Nephron (organoid): ENCODE data around the gene UBR2.
"Not testable (repeated sequence)": the region's sequence is repeated elsewhere in the genome, so short reads cannot be mapped to it uniquely, and the experiment has no call there.

Source experiments
- H3K27ac Mint-ChIP-seq, 3 experiments: 2 replicates each; pipeline ENCODE4 v1.8.0; 2020; ENCODE audit warnings: mixed read lengths in 3 of 3, mild to moderate bottlenecking in 2 of 3, moderate library complexity in 1 of 3
- H3K27me3 Mint-ChIP-seq: 2 replicates; pipeline ENCODE4 v1.8.0; 2021; ENCODE audit warnings: low read depth, mild to moderate bottlenecking, moderate library complexity, mixed read lengths
- H3K36me3 Mint-ChIP-seq: 2 replicates; pipeline ENCODE4 v1.8.0; 2020; ENCODE audit warnings: low read depth, mixed read lengths
- H3K4me1 Mint-ChIP-seq: 2 replicates; pipeline ENCODE4 v1.8.0; 2020; ENCODE audit warnings: mixed read lengths
- H3K4me3 Mint-ChIP-seq, 3 experiments: 2 replicates each; pipeline ENCODE4 v1.8.0; 2020; ENCODE audit warnings: mild to moderate bottlenecking in 3 of 3, mixed read lengths in 3 of 3, moderate library complexity in 2 of 3
- H3K9me3 Mint-ChIP-seq: 2 replicates; pipeline ENCODE4 v1.8.0; 2020; ENCODE audit warnings: mixed read lengths
- TF ChIP-seq, protein P1 (sequence below), 3 experiments: fragments of 200-600 bp; sonication (generic); IDR thresholded peaks; one replicate each; pipeline ENCODE4 v1.5.0; 2021; ENCODE audit warnings: antibody characterized with exemption in 3 of 3; ENCODE audit not compliant: unreplicated experiment in 3 of 3

UBR2 gene

DNA sequence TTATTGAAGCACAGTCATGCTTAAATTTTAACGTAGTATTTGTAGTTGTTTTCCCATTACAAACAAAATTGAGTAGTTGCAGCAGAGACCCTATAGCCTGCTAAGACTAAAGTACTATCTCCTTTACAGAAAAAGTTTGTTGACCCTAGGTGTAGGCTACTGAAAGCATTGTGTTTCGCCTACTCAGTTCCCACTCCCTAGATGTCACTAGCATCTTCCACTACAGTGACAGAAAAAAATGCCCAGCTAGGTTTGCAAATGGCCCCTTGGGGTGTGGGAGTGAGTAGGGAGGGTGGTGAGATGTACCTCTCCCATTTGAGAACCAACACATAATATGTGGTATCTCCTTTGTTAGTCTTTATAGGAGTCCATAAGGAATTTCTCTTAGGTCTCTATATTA is 34.5 kb downstream of the UBR2 start:
- no peak overlapping the region for H3K4me3 Mint-ChIP-seq
- no peaks in the 10 kb centered on the region for H3K27me3 Mint-ChIP-seq
- no peaks in the 10 kb centered on the region for H3K9me3 Mint-ChIP-seq
- H3K4me1 Mint-ChIP-seq = no peaks in the 10 kb centered on the region
- H3K27ac Mint-ChIP-seq = no peak overlapping the region
- peaks cover 52% of the 10 kb centered on the region for H3K36me3 Mint-ChIP-seq
- TF ChIP-seq, protein P1, sequence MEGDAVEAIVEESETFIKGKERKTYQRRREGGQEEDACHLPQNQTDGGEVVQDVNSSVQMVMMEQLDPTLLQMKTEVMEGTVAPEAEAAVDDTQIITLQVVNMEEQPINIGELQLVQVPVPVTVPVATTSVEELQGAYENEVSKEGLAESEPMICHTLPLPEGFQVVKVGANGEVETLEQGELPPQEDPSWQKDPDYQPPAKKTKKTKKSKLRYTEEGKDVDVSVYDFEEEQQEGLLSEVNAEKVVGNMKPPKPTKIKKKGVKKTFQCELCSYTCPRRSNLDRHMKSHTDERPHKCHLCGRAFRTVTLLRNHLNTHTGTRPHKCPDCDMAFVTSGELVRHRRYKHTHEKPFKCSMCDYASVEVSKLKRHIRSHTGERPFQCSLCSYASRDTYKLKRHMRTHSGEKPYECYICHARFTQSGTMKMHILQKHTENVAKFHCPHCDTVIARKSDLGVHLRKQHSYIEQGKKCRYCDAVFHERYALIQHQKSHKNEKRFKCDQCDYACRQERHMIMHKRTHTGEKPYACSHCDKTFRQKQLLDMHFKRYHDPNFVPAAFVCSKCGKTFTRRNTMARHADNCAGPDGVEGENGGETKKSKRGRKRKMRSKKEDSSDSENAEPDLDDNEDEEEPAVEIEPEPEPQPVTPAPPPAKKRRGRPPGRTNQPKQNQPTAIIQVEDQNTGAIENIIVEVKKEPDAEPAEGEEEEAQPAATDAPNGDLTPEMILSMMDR (IDR thresholded peaks at IDR 0.05; ENCODE audit: unreplicated experiment in 3 of 3) = no peak

DNA sequence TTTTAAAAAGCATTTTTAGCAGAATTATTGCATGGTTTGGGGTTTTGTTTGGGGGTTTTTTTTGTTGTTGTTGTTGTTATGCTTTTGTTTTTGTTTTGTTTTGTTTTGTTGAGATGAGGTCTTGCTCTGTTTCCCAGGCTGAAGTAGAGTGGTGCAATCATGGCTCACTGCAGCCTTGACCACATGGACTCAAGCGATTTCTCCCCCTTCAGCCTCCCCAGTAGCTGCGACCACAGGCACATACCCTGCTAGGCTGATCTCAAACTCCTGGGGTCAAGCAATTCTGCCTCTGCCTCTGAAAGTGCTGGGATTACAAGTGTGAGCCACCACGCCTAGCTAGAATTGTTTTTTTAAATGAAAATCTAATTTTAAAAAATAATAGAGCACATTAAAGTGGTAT is 35.7 kb downstream of the UBR2 start:
- no peaks in the 10 kb centered on the region for H3K9me3 Mint-ChIP-seq
- peaks cover 51% of the 10 kb centered on the region for H3K36me3 Mint-ChIP-seq
- no peak overlapping the region for H3K27ac Mint-ChIP-seq
- H3K27me3 Mint-ChIP-seq = no peaks in the 10 kb centered on the region
- TF ChIP-seq, protein P1 (IDR thresholded peaks at IDR 0.05; ENCODE audit: unreplicated experiment in 3 of 3) = no peak
- no peaks in the 10 kb centered on the region for H3K4me1 Mint-ChIP-seq
- no peak overlapping the region for H3K4me3 Mint-ChIP-seq

DNA sequence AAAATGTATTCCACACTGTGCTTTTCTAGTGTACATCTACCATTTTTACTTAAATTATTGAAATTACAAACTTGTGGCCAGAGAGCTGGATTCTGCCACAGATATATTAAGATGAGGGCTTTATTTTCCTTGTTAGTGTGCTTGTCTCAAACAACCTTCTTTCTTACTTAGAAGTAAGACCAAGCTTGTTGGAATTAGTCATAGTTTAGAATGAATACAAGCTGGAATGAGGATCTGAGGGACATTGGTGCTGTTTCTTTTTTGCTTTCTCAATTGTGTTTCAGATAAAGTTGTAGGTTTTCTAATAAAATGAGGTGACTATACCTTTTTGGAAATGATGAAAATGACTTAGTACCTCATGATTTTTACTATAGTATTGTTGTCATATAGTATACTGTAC is 40.3 kb downstream of the UBR2 start:
- H3K27me3 Mint-ChIP-seq = no peaks in the 10 kb centered on the region
- peaks cover 39% of the 10 kb centered on the region for H3K36me3 Mint-ChIP-seq
- H3K4me1 Mint-ChIP-seq = no peaks in the 10 kb centered on the region
- H3K27ac Mint-ChIP-seq = no peak overlapping the region
- no peaks in the 10 kb centered on the region for H3K9me3 Mint-ChIP-seq
- TF ChIP-seq, protein P1 (IDR thresholded peaks at IDR 0.05; ENCODE audit: unreplicated experiment in 3 of 3) = no peak
- no peak overlapping the region for H3K4me3 Mint-ChIP-seq

DNA sequence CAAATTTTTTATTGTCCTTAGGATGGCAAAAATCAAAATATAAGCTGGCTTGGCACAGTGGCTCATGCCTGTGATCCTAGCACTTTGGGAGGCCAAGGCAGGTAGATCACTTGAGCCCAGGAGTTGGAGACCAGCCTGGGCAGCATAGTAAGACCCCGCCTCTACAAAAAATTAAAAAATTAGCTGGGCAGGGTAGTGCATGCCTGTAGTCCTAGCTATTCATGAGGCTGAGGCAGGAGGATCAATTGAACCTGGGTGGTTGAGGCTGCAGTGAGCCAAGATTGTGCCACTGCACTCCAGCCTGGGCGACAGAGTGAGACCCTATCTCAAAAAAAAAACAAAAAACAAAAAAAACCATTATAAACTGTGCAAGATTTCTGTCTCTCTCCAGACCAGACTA is 40.9 kb downstream of the UBR2 start:
- H3K27me3 Mint-ChIP-seq, H3K4me3 Mint-ChIP-seq, H3K4me1 Mint-ChIP-seq: not testable (repeated sequence)

DNA sequence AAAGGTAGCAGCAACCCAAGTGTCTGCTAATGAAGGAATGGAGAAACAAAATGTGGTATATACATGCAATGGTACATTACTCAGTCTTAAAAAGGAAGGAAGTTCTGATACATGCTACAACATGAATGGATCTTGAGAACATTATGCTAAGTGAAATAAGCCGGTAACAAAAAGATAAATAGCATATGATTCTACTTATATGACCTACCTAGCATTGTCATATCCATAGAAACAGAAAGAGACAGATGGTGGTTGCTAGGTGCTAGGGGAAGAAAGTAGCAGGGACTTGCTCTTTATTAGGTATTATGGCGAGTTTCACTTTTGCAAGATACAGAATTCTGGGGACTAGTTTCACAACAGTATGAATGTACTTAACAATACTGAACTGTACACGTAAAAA is 46.6 kb downstream of the UBR2 start:
- TF ChIP-seq, protein P1 (IDR thresholded peaks at IDR 0.05; ENCODE audit: unreplicated experiment in 3 of 3) = no peak
- Mint-ChIP-seq H3K27me3 (no peaks in the 10 kb centered on the region), H3K4me3 (no peak overlapping the region), H3K27ac (no peak overlapping the region), H3K36me3 (peaks cover 37% of the 10 kb centered on the region), H3K4me1 (no peaks in the 10 kb centered on the region), H3K9me3 (no peaks in the 10 kb centered on the region)

More for the DNA sequence above, 40.9 kb downstream of the UBR2 start:
- peaks cover 42% of the 10 kb centered on the region for H3K36me3 Mint-ChIP-seq
- H3K27ac Mint-ChIP-seq, H3K9me3 Mint-ChIP-seq: not testable (repeated sequence)

DNA sequence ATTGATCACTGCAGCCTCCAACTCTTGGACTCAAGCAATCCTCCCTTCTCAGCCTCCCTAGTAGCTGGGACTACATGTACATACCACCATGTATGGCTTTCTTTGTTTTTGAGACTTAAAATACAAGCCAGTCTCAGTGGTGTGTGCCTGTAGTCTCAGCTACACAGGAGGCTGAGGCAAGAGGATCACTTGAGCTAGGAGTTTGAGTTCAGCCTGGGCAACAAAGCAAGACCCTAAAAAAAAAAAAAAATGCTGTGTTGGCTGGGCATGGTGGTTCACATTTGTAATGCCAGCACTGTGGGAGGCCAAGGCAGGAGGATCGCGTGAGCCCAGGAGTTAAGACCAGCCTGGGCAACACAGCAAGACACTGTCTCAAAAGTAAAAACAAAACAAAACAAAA is 51.7 kb downstream of the UBR2 start:
- Mint-ChIP-seq H3K4me1 (no peaks in the 10 kb centered on the region), H3K27ac (no peak overlapping the region), H3K27me3 (no peaks in the 10 kb centered on the region), H3K36me3 (peaks cover 24% of the 10 kb centered on the region), H3K9me3 (no peaks in the 10 kb centered on the region), H3K4me3 (no peak overlapping the region)
- TF ChIP-seq, protein P1 (IDR thresholded peaks at IDR 0.05; ENCODE audit: unreplicated experiment in 3 of 3) = no peak
